ENCODE data around the gene RDH11. TPM values are rescaled to one million over a fixed set of nuclear protein-coding genes. Genes with fewer than 3 reads are reported as not detected.

Gene RDH11
- total RNA-seq, 4 donors from 2014 or later = 30.8 to 53.9 (median 37.2) TPM

DNA sequence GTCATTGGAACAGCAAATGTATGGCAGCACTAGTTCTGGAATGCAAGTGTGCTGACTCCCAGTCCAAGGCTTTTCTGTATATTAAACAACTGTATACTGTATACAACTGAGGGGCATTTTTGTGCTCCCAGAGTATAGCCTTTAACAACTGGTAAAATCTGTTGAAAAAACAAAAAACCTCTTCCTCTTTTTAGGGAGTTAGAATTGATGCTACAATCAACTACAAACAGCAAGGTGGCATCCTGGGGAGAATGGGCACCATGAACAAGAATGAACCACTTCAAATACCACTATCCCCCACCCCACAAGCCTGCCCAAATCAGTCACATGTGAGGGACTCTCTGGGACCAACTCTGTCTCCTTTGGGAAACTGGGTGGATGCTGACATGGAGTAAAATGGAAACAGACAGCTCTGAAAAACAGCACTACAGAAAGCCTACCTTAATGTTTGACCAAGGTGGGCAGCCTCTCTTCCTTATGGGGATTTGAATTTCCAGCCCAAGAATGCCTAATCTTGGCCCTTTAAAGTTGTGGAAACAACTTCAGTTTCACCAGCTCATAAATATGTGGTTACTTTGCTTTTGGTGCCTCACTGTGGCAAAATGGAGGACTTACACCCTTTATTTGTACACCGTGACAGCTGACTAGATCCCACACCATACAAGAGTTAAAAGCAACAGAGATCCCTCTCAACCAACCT is 28.7 kb downstream of the RDH11 start:
- H3K4me1 ChIP-seq = peaks cover 0 to 31% (median 13%) of the 10 kb centered on the region in 4 donors
- H3K9me3 ChIP-seq = no peaks in the 10 kb centered on the region
- in situ Hi-C loops (cut with MboI; ENCODE audit: low pct_ligation_motif_present in 1 of 4, low pct_unique_long_range_greater_than_20kb in 1 of 4, low sequenced_read_pairs in 3 of 4) = no loop called here
- WGBS, 2 donors (ENCODE audit: low coverage in 1 of 2) = 4% methylated on average over 1 of the region's 1 CpG; no CpG with 5 or more reads in 1 of the 2 donors
- peak; percentile 39 to 74 (median 58) for TF ChIP-seq CTCF (IDR thresholded peaks at IDR 0.05)
- TF ChIP-seq POLR2AphosphoS5 (IDR thresholded peaks at IDR 0.05) = no peak
- H3K36me3 ChIP-seq = no peaks in the 10 kb centered on the region
- peak overlapping the region in 1 of 4 donors; percentile 5 for H3K27ac ChIP-seq
- intact Hi-C loops (cut with DNase I; ENCODE audit: low total_unique reads) = loop anchor here (5.0 kb wide), 1 partner anchor 50 kb away; the partner anchor contains the start of gene ARG2
- DNase-seq = no peak
- H3K4me3 ChIP-seq = no peak overlapping the region
- no peaks in the 10 kb centered on the region for H3K27me3 ChIP-seq

- no peaks in the 10 kb centered on the region for H3K9me3 ChIP-seq
- no peak for TF ChIP-seq EP300 (IDR thresholded peaks at IDR 0.05; ENCODE audit: low read depth)
- TF ChIP-seq CTCF (IDR thresholded peaks at IDR 0.05) = no peak
- no peak for TF ChIP-seq POLR2AphosphoS5 (IDR thresholded peaks at IDR 0.05)
- no peak for TF ChIP-seq POLR2A (IDR thresholded peaks at IDR 0.05)
- 72 to 79% methylated on average over 2 of the region's 2 CpGs for WGBS, 2 donors (ENCODE audit: low coverage in 1 of 2)
- in situ Hi-C loops (cut with MboI; ENCODE audit: low pct_ligation_motif_present in 1 of 4, low pct_unique_long_range_greater_than_20kb in 1 of 4, low sequenced_read_pairs in 3 of 4) (no loop called here), intact Hi-C loops (cut with DNase I; ENCODE audit: low total_unique reads) (loop anchor here (5.0 kb wide), 1 partner anchor 49 kb away; the partner anchor contains the start of gene ARG2)
- no peak overlapping the region for H3K27ac ChIP-seq
- H3K4me1 ChIP-seq = peaks cover 0 to 27% (median 11%) of the 10 kb centered on the region in 4 donors
- no peaks in the 10 kb centered on the region for H3K27me3 ChIP-seq
- H3K36me3 ChIP-seq = no peaks in the 10 kb centered on the region
- no peak overlapping the region for H3K4me3 ChIP-seq
- DNase-seq = no peak
Observed at GRCh38 chr14:67665868-67666267, 29.7 kb downstream of the RDH11 start.

DNA sequence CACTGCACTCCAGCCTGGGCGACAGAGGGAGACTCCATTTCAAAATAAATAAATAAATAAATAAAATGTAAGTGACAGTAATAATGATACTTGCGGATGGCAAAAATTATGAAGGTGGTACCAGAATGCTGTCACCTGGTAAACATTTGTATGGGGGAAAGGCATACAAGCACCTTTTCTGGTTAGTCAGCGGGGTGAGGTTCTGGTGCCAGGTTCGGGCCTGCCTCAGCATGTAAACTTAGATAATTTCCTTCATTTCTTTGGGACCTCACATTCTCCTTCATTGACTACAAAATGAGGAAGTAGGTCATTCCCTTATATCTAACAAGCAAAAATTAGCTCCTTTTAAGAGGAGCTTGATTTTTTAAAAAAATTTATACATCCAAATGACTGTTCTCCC is 31.9 kb downstream of the RDH11 start:
- in situ Hi-C loops (cut with MboI; ENCODE audit: low pct_ligation_motif_present in 1 of 4, low pct_unique_long_range_greater_than_20kb in 1 of 4, low sequenced_read_pairs in 3 of 4) = no loop called here

More for the DNA sequence above, 31.9 kb downstream of the RDH11 start:
- H3K27me3 ChIP-seq = no peaks in the 10 kb centered on the region
- H3K27ac ChIP-seq = no peak overlapping the region
- 95 to 97% methylated on average over 3 to 4 of the region's 4 CpGs for WGBS, 2 donors (ENCODE audit: low coverage in 1 of 2)
- intact Hi-C loops (cut with DNase I; ENCODE audit: low total_unique reads) = no loop called here
- DNase-seq = no peak
- no peaks in the 10 kb centered on the region for H3K9me3 ChIP-seq
- peaks cover 0 to 18% (median 9%) of the 10 kb centered on the region in 4 donors for H3K4me1 ChIP-seq
- TF ChIP-seq POLR2A (IDR thresholded peaks at IDR 0.05) (no peak), POLR2AphosphoS5 (IDR thresholded peaks at IDR 0.05) (no peak), EP300 (IDR thresholded peaks at IDR 0.05; ENCODE audit: low read depth) (no peak), CTCF (IDR thresholded peaks at IDR 0.05) (no peak)
- H3K36me3 ChIP-seq = peaks cover 0 to 12% (median 6%) of the 10 kb centered on the region in 4 donors
- no peak overlapping the region for H3K4me3 ChIP-seq
